Upper lobe of left lung (tissue), 6 donors: ENCODE data around the gene FNBP1L. TPM values are rescaled to one million over a fixed set of nuclear protein-coding genes. Genes with fewer than 3 reads are reported as not detected.

ENCODE experiments used
- ATAC-seq, 2 donors: fragments of 200-7000 bp; cut with Tn5 transposase; one replicate each; pipeline ENCODE4 v1.9.1; 2022; ENCODE audit warnings: mild to moderate bottlenecking in 2 of 2, moderate library complexity in 2 of 2; ENCODE audit not compliant: low FRiP score in 2 of 2
- DNase-seq, 2 donors: peaks; one replicate each; pipeline ENCODE4 v3.0.0-alpha.2; 2019 to 2020
- H3K27ac ChIP-seq, 4 donors: fragments of 200-600 bp; sonication (generic); one replicate each; pipeline ENCODE4 v1.5.1; 2016 to 2019
- H3K27me3 ChIP-seq, 4 donors: fragments of 200-600 bp; sonication (generic); one replicate each; pipeline ENCODE4 v1.5.1; 2017 to 2019
- H3K36me3 ChIP-seq, 4 donors: fragments of 200-600 bp; sonication (generic); one replicate each; pipeline ENCODE4 v1.5.1; 2016 to 2019
- H3K4me1 ChIP-seq, 4 donors: fragments of 200-600 bp; sonication (generic); one replicate each; pipeline ENCODE4 v1.5.1; 2018 to 2019
- H3K4me3 ChIP-seq, 4 donors: fragments of 200-600 bp; sonication (generic); one replicate each; pipeline ENCODE4 v1.5.1; 2017 to 2019; ENCODE audit warnings: mild to moderate bottlenecking in 2 of 4, moderate library complexity in 1 of 4
- H3K9me3 ChIP-seq, 4 donors: fragments of 200-600 bp; sonication (generic); one replicate each; pipeline ENCODE4 v1.5.1; 2018 to 2019
- EP300 ChIP-seq, 4 donors: sonication (generic); formaldehyde crosslinking; IDR thresholded peaks; one replicate each; pipeline ENCODE4 v1.5.1; 2017; ENCODE audit warnings: antibody characterized with exemption in 4 of 4, control low read depth in 2 of 4
- POLR2A ChIP-seq, 4 donors: fragments of 450-650 bp; IDR thresholded peaks; one replicate each; pipeline ENCODE4 v1.5.1; 2016 to 2017; ENCODE audit warnings: antibody characterized with exemption in 4 of 4, mild to moderate bottlenecking in 2 of 4
- POLR2AphosphoS5 ChIP-seq, 2 donors: sonication (generic); formaldehyde crosslinking; IDR thresholded peaks; one replicate each; pipeline ENCODE4 v1.5.1; 2017; ENCODE audit warnings: antibody characterized with exemption in 2 of 2
- WGBS, 2 donors: methylation state at CpG; one replicate each; pipeline ENCODE4 v1.1.5; 2017 to 2018; 5-methylcytosine and 5-hydroxymethylcytosine counted together
- total RNA-seq, 6 donors: library from RNA; depleted of rRNA in 4 of 6; stranded (reverse); fragments of >200 nt in 4 of 6; gene quantifications; one replicate each; pipeline versions ENCODE4 v1.1.0 to v1.2.1, GENCODE V29; 2016 to 2021
- TF ChIP-seq, protein P1 (sequence below), 6 experiments: fragments of 450-650 bp in 4 of 6; fragments of 200-600 bp in 2 of 6; sonication (generic) in 2 of 6; IDR thresholded peaks; one replicate each; pipeline ENCODE4 v1.5.1; 2016 to 2019; ENCODE audit warnings: antibody characterized with exemption in 6 of 6
- donor health status: DM: no; HTN: no; CAD: no; lungs with moderate emphysema.
- donor health status: DM: no; HTN: yes; CAD: no; lungs with severe emphysema.

FNBP1L gene
- total RNA-seq, 6 donors from 2014 or later = 28.5 to 84.0 (median 34.0) TPM

DNA sequence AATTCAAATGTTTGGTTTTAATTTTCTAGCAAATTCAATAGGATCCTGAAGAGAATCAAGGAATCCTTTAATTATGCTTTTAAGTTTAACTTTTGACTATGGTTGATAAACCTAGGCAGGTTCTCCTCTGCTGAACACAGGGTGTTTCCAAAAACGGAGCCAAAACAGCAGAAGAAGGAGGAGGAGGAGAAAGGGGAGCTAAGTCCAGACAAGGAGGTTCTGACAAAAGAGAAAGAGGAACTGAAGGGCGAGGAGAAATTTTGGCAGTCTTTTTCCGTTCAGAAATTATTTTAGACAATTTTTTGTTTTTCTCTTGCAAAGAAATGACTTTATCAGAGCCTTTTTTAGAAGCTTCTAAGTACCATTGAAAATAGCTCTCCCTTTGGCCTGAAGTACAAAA, 33.2 kb upstream of the FNBP1L start:
- Histone ChIP-seq H3K36me3 (no peaks in the 10 kb centered on the region), H3K4me3 (peak overlapping the region in 1 of 4 donors; percentile 4), H3K27me3 (no peaks in the 10 kb centered on the region), H3K4me1 (peaks cover 0 to 5% (median 0%) of the 10 kb centered on the region in 4 donors), H3K27ac (no peak overlapping the region), H3K9me3 (no peaks in the 10 kb centered on the region)
- ATAC-seq (peak in 1 of 2 donors; percentile 53), DNase-seq (no peak)
- WGBS, 2 donors = 39 to 43% methylated on average over 3 of the region's 3 CpGs
- TF ChIP-seq EP300 (IDR thresholded peaks at IDR 0.05) = no peak
- no peak for TF ChIP-seq POLR2A (IDR thresholded peaks at IDR 0.05)
- no peak for TF ChIP-seq POLR2AphosphoS5 (IDR thresholded peaks at IDR 0.05)
- TF ChIP-seq, protein P1, sequence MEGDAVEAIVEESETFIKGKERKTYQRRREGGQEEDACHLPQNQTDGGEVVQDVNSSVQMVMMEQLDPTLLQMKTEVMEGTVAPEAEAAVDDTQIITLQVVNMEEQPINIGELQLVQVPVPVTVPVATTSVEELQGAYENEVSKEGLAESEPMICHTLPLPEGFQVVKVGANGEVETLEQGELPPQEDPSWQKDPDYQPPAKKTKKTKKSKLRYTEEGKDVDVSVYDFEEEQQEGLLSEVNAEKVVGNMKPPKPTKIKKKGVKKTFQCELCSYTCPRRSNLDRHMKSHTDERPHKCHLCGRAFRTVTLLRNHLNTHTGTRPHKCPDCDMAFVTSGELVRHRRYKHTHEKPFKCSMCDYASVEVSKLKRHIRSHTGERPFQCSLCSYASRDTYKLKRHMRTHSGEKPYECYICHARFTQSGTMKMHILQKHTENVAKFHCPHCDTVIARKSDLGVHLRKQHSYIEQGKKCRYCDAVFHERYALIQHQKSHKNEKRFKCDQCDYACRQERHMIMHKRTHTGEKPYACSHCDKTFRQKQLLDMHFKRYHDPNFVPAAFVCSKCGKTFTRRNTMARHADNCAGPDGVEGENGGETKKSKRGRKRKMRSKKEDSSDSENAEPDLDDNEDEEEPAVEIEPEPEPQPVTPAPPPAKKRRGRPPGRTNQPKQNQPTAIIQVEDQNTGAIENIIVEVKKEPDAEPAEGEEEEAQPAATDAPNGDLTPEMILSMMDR (IDR thresholded peaks at IDR 0.05) = no peak

DNA sequence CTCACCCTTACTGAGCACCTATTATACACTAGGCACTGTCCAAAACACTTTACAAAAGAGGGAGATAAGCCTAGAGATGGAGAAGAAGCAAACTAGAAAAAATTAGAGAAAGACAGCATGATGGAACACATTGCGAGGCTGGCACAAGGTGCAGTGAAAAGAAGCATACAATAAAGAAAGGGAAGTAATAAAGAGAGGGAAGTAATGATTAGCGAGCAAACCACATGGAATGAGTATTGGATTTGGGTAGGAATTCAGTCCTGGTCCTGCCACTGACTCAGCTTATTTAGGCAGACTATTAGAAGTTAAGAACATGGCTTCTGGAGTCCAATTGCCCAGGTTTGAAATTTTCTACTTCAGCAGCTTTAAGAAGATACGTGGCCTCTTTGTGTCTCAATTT, 32.6 kb upstream of the FNBP1L start:
- Histone ChIP-seq H3K4me3 (peak overlapping the region in 1 of 4 donors; percentile 4), H3K27ac (no peak overlapping the region), H3K36me3 (no peaks in the 10 kb centered on the region), H3K27me3 (no peaks in the 10 kb centered on the region), H3K9me3 (no peaks in the 10 kb centered on the region), H3K4me1 (peaks cover 0 to 5% (median 0%) of the 10 kb centered on the region in 4 donors)
- DNase-seq (no peak), ATAC-seq (peak in 1 of 2 donors; percentile 17)
- TF ChIP-seq POLR2A (IDR thresholded peaks at IDR 0.05) (no peak), POLR2AphosphoS5 (IDR thresholded peaks at IDR 0.05) (no peak), EP300 (IDR thresholded peaks at IDR 0.05) (no peak)
- TF ChIP-seq, protein P1 (IDR thresholded peaks at IDR 0.05) = no peak
- 75 to 78% methylated on average over 3 of the region's 3 CpGs for WGBS, 2 donors

- ATAC-seq = no peak
- Histone ChIP-seq H3K36me3 (no peaks in the 10 kb centered on the region), H3K27me3 (no peaks in the 10 kb centered on the region), H3K4me3 (no peak overlapping the region), H3K27ac (no peak overlapping the region), H3K9me3 (no peaks in the 10 kb centered on the region), H3K4me1 (peaks cover 0 to 5% (median 0%) of the 10 kb centered on the region in 4 donors)
- TF ChIP-seq EP300 (IDR thresholded peaks at IDR 0.05) (no peak), POLR2A (IDR thresholded peaks at IDR 0.05) (no peak), POLR2AphosphoS5 (IDR thresholded peaks at IDR 0.05) (no peak)
- TF ChIP-seq, protein P1 (IDR thresholded peaks at IDR 0.05) = no peak
- no peak for DNase-seq
- 84 to 96% methylated on average over 2 of the region's 2 CpGs for WGBS, 2 donors
Observed at GRCh38 chr1:93416183-93416582, 31.7 kb upstream of the FNBP1L start.

DNA sequence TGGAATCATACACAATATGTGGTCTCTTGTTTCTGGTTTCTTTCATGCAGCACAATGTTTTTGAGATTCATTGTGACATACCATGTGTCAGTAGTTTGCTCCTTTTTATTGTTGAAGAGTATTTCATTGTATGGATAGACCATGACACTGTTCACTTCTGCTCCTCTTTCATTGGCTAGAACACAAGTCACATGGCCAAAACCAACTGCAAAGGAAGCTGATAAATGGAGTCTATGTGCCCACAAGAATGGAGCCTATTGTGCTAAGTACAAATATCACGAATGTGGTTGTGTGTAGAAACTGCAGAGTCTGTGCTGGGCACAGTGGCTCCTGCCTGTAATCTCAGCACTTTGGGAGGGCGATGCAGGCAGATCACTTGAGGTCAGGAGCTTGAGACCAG, 28.6 kb upstream of the FNBP1L start:
- no peak for ATAC-seq
- DNase-seq = no peak
- peaks cover 0 to 5% (median 0%) of the 10 kb centered on the region in 4 donors for H3K4me1 ChIP-seq
- H3K27me3 ChIP-seq = no peaks in the 10 kb centered on the region
- no peak overlapping the region for H3K27ac ChIP-seq
- TF ChIP-seq POLR2A (IDR thresholded peaks at IDR 0.05) (no peak), POLR2AphosphoS5 (IDR thresholded peaks at IDR 0.05) (no peak), EP300 (IDR thresholded peaks at IDR 0.05) (no peak)
- TF ChIP-seq, protein P1 (IDR thresholded peaks at IDR 0.05) = no peak
- no peaks in the 10 kb centered on the region for H3K36me3 ChIP-seq
- H3K4me3 ChIP-seq = no peak overlapping the region
- WGBS, 2 donors = 82% methylated on average over 2 of the region's 2 CpGs
- no peaks in the 10 kb centered on the region for H3K9me3 ChIP-seq

DNA sequence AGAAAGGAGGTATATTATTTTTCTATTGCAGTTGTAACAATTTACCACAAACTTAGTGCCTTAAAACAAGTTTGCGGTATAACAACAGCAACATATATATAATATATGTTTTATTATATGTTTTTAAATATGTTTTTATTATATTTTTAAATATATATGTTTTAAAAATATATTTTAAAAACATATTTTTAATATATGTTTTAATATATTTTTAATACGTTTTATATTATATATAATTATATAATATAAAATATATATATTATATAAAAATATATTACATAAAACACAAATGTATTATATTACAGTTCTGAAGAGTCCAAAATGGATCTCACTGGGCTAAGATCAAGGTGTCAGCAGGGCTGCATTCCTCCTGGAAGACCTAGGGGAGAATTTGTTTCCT, 27.5 kb upstream of the FNBP1L start:
- ATAC-seq (no peak), DNase-seq (no peak)
- Histone ChIP-seq H3K27ac (no peak overlapping the region), H3K9me3 (no peaks in the 10 kb centered on the region), H3K4me1 (no peaks in the 10 kb centered on the region), H3K36me3 (no peaks in the 10 kb centered on the region), H3K27me3 (no peaks in the 10 kb centered on the region), H3K4me3 (no peak overlapping the region)
- WGBS, 2 donors = 94 to 97% methylated on average over 2 of the region's 2 CpGs
- TF ChIP-seq EP300 (IDR thresholded peaks at IDR 0.05) (no peak), POLR2A (IDR thresholded peaks at IDR 0.05) (no peak), POLR2AphosphoS5 (IDR thresholded peaks at IDR 0.05) (no peak)
- TF ChIP-seq, protein P1 (IDR thresholded peaks at IDR 0.05) = no peak
